Epithelial cell of esophagus (primary cell): ENCODE results near the gene GNB1L.

ENCODE experiments used
- DNase-seq: peaks from one replicate; pipeline ENCODE4 v3.0.0; 2010; ENCODE audit warnings: low read depth
- H3K4me3 ChIP-seq: 2 replicates; pipeline ENCODE4 v1.5.1; 2011; ENCODE audit warnings: mild to moderate bottlenecking, low read length, control low read depth
- TF ChIP-seq, protein P1 (sequence below): IDR thresholded peaks from 2 replicates; pipeline ENCODE4 v1.5.1; 2011; ENCODE audit warnings: low read depth, mild to moderate bottlenecking, low read length, control low read depth, inconsistent platforms; ENCODE audit not compliant: insufficient read depth; ENCODE audit errors: missing control alignments

GNB1L gene

GRCh38 chr22:19871023-19871844, 16.6 kb upstream of the GNB1L start:
- TF ChIP-seq, protein P1, sequence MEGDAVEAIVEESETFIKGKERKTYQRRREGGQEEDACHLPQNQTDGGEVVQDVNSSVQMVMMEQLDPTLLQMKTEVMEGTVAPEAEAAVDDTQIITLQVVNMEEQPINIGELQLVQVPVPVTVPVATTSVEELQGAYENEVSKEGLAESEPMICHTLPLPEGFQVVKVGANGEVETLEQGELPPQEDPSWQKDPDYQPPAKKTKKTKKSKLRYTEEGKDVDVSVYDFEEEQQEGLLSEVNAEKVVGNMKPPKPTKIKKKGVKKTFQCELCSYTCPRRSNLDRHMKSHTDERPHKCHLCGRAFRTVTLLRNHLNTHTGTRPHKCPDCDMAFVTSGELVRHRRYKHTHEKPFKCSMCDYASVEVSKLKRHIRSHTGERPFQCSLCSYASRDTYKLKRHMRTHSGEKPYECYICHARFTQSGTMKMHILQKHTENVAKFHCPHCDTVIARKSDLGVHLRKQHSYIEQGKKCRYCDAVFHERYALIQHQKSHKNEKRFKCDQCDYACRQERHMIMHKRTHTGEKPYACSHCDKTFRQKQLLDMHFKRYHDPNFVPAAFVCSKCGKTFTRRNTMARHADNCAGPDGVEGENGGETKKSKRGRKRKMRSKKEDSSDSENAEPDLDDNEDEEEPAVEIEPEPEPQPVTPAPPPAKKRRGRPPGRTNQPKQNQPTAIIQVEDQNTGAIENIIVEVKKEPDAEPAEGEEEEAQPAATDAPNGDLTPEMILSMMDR = no peak
- no peak overlapping the region for H3K4me3 ChIP-seq
- no peak for DNase-seq

- H3K4me3 ChIP-seq = no peak overlapping the region
- TF ChIP-seq, protein P1 = no peak
Observed at GRCh38 chr22:19870153-19871022, 15.7 kb upstream of the GNB1L start.

GRCh38 chr22:19869497-19870152, 15.0 kb upstream of the GNB1L start:
- TF ChIP-seq, protein P1 = peak; percentile 2
- no peak for DNase-seq
- H3K4me3 ChIP-seq = no peak overlapping the region

More at GRCh38 chr22:19870153-19871022, 15.7 kb upstream of the GNB1L start:
- DNase-seq = no peak

DNA sequence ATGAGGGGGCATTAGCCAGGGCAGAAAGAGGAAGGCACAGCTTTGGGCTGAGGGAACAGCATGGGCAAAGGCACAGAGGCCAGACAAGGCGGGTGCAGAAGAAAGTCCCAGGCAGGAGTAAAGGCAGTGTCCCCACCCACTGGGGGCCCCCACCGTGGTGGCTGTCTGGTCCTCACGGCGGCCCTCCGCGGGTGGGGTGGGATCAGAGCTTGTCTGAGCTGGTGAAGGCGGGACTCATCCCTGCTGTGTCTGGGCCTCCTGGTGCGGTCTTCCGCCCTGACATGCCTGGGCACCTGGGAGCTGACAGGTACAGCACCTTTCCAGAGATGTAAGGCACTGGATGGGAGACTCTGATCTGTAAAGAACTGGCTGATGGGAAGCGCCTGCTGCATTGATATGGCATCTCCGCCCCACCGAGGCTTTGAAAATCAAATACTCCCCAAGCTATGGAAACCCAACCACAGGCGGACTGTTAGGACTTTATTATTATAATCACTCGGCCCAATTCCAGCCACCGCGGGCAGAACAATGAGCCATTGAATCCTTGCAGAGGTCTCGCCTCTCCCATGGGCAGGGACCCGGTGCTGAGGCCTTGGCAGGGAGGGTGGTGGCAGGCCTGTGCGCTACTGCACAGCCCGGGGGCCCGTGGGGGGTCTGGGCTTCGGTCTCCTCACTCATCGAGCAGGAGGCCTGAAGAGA, 14.2 kb upstream of the GNB1L start:
- TF ChIP-seq, protein P1 = no peak
- peak; percentile 81 for DNase-seq
- H3K4me3 ChIP-seq = no peak overlapping the region

DNA sequence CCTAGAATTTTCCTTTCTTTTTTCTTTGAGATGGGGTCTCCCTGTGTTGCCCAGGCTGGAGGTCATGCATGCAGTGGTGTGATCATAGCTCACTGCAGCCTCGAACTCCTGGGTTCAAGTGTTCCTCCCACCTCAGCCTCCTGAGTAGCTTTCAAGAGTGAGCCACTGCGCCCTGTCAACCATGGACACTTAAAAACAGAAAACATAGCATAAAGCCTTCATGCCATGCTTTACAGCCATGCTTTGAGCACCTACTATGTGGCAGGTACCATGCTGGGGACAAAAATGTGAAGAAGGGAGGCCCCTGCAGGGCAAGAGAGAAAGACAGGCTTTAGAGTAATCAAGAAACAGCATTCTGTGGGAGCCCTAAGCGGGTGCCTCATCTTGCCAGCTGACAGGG, 13.7 kb upstream of the GNB1L start:
- TF ChIP-seq, protein P1 = peak; percentile 16
- DNase-seq = no peak
- no peak overlapping the region for H3K4me3 ChIP-seq

DNA sequence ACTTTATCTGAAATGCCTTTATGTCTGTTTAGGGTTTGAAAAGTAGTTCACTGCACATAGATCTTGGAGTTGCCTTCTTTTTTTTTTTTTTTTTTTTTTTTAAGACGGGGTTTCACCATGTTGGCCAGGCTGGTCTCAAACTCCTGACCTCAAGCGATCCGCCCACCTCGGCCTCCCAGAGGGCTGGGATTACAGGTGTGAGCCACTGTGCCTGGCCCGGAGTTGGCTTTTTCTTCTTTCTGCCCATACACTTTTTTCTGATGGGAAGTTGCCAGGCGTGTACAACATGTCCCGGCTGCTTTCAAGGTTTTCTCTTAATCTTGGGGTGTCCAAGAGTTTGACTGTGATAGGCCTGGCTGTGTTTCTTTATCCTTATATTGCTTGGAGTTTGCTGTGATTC, 12.9 kb upstream of the GNB1L start:
- TF ChIP-seq, protein P1 = no peak
- DNase-seq = no peak
- H3K4me3 ChIP-seq = no peak overlapping the region
